Naive thymus-derived CD8-positive, alpha-beta T cell (primary cell): ENCODE measurements around the gene TEX35. TPM values are rescaled to one million over a fixed set of nuclear protein-coding genes. Genes with fewer than 3 reads are reported as not detected.
"Not testable (repeated sequence)": the region's sequence is repeated elsewhere in the genome, so short reads cannot be mapped to it uniquely, and the experiment has no call there.

Experiments used
- ATAC-seq, 2 donors: fragments of 150-1000 bp; cut with Tn5 transposase in 1 of 2; sonication (Bioruptor Pico), chemical (Tn5 transposase) in 1 of 2; 1 replicate in 1 of 2; 2 replicates in 1 of 2; pipeline ENCODE4 v1.10.0; 2021; ENCODE audit warnings: mild to moderate bottlenecking in 2 of 2, moderate library complexity in 2 of 2
- POLR2A ChIA-PET: fragments of 350-600 bp; sonication (Branson Sonifier 250); formaldehyde crosslinking; loops from one replicate; lab custom pipeline; 2021; ENCODE audit warnings: antibody characterized with exemption; lab: Charles Lee
- DNase-seq, 10 donors: peaks; one replicate each; pipeline versions ENCODE4 v3.0.0 to v3.0.0-alpha.2; 2020 to 2022
- H3K27ac Mint-ChIP-seq, 10 donors: one replicate each; pipeline ENCODE4 v1.8.0; 2020 to 2022; ENCODE audit warnings: mild to moderate bottlenecking in 10 of 10, mixed read lengths in 10 of 10, moderate library complexity in 4 of 10, inconsistent platforms in 1 of 10
- H3K27me3 Mint-ChIP-seq, 5 donors: one replicate each; pipeline ENCODE4 v1.8.0; 2021 to 2022; ENCODE audit warnings: mixed read lengths in 5 of 5
- H3K36me3 Mint-ChIP-seq, 3 donors: one replicate each; pipeline ENCODE4 v1.8.0; 2020 to 2022; ENCODE audit warnings: mixed read lengths in 3 of 3, mild to moderate bottlenecking in 2 of 3, inconsistent platforms in 1 of 3
- H3K4me1 Mint-ChIP-seq, 4 donors: one replicate each; pipeline ENCODE4 v1.8.0; 2021 to 2022; ENCODE audit warnings: mixed read lengths in 4 of 4
- H3K4me3 Mint-ChIP-seq, 10 donors: one replicate each; pipeline ENCODE4 v1.8.0; 2020 to 2022; ENCODE audit warnings: mild to moderate bottlenecking in 10 of 10, mixed read lengths in 10 of 10, moderate library complexity in 6 of 10, inconsistent platforms in 1 of 10
- H3K9me3 Mint-ChIP-seq, 9 donors: one replicate each; pipeline ENCODE4 v1.8.0; 2020 to 2022; ENCODE audit warnings: mixed read lengths in 9 of 9, mild to moderate bottlenecking in 3 of 9, inconsistent platforms in 1 of 9, moderate library complexity in 1 of 9
- polyA plus RNA-seq, 3 donors: library from polyadenylated mRNA; unstranded; fragments of 300-500 nt; fragmentation: Illumina TruSeq; gene quantifications; one replicate each; pipeline ENCODE4 v1.2.3, GENCODE V29; 2021
- total RNA-seq, 8 experiments: library from RNA in 2 of 8; stranded (reverse) in 2 of 8; gene quantifications; one replicate each; pipeline ENCODE4 v1.2.3 and lab custom pipeline; 2021 to 2026

The TEX35 gene
- total and polyA plus RNA-seq, 5 experiments from 2014 or later, result not detected

DNA sequence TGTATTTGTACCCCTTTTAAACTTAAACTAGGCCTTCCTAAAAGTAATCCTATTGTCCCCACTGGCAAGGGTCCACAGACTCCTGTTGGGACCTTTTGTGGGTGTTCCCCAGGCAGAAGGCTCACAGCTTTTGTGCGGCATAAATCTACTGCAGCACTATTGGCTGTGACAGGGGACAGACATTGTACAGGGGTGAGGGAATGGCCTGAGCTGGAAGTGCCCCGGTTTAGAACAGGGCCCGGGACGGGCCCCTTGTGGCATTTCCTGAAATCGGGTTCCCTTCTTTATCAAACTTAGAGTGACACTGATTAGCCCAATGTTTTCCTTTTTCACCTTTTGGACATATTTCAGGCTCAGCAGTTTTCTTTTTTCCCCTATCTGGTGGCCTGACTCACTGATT lies 45.9 kb downstream of the TEX35 start:
- H3K4me3 Mint-ChIP-seq, ATAC-seq, POLR2A ChIA-PET, H3K27me3 Mint-ChIP-seq, DNase-seq, H3K27ac Mint-ChIP-seq, H3K4me1 Mint-ChIP-seq: not testable (repeated sequence)
- H3K36me3 Mint-ChIP-seq, result peaks cover 0 to 17% (median 2%) of the 10 kb centered on the region in 3 donors
- peaks cover 0 to 22% (median 8%) of the 10 kb centered on the region in 9 donors for H3K9me3 Mint-ChIP-seq

DNA sequence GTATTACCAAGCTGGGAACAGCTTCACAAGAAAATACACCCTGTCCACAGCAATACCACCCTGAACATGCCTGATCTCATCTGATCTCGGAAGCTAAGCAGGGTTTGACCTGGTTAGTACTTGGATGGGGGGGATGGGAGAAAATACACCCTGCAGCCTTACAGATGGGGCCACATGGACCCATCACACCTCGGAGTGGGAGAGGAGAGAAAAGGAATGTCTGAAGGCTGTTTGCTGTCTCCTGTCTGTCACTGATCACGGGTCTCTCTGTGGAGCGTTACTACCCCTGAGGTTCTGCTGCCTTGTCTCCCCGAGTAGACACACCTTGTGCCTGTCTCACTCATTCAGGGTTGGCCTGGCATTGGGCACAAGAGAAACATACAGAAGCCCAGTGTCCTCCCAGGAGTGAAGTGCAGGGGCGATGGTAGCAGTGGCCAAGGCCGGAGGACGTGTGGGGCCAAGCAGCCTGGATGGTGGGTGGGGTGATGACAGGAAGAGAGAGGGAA lies 48.0 kb downstream of the TEX35 start:
- H3K9me3 Mint-ChIP-seq, result peaks cover 0 to 9% (median 0%) of the 10 kb centered on the region in 9 donors
- H3K4me3 Mint-ChIP-seq, result no peak overlapping the region
- no peaks in the 10 kb centered on the region for H3K36me3 Mint-ChIP-seq
- ATAC-seq, result no peak
- POLR2A ChIA-PET, result no interaction called here
- no peak for DNase-seq
- H3K27me3 Mint-ChIP-seq, result no peaks in the 10 kb centered on the region
- peaks cover 0 to 24% (median 0%) of the 10 kb centered on the region in 4 donors for H3K4me1 Mint-ChIP-seq
- H3K27ac Mint-ChIP-seq, result no peak overlapping the region

DNA sequence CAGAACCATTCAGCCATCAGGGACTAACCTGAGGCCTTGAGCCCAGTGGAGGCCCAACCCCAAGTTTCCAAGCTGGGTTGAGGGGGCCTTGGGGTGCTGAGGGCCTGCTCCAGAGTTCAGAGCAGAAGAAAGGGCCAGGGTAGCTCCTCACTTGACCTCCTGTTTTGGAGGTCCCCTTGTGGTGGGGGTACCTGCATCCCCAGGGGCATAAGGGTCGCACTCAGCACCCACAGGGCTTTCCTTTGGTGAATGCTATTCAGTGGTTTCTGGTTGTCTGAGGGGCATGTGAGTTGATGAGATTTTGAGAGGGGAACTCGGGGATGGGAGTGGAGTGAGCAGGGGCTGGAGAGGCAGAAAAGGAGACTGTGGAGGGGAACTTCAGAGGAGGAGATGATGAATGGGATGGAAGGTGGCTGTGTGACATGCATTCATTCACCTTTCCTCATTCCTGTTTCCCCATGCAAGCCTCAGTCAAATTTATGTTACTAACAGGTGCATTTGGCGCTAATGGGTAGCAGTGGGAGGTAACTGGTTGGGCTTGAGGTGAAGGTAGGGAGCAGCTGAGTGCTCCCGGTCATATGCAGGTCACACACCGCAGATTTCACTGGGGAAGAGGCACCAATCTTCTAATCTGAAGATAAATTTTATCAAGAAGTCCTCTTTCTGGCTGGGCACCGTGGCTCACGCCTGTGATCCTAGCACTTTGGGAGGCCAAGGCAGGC lies 50.4 kb downstream of the TEX35 start:
- POLR2A ChIA-PET, result no interaction called here
- no peaks in the 10 kb centered on the region for H3K27me3 Mint-ChIP-seq
- H3K36me3 Mint-ChIP-seq, result peaks cover 0 to 4% (median 2%) of the 10 kb centered on the region in 3 donors
- no peak overlapping the region for H3K27ac Mint-ChIP-seq
- H3K4me3 Mint-ChIP-seq, result no peak overlapping the region
- ATAC-seq (no peak), DNase-seq (no peak)
- H3K9me3 Mint-ChIP-seq, result peaks cover 0 to 9% (median 3%) of the 10 kb centered on the region in 9 donors
- H3K4me1 Mint-ChIP-seq, result peaks cover 0 to 29% (median 0%) of the 10 kb centered on the region in 4 donors

DNA sequence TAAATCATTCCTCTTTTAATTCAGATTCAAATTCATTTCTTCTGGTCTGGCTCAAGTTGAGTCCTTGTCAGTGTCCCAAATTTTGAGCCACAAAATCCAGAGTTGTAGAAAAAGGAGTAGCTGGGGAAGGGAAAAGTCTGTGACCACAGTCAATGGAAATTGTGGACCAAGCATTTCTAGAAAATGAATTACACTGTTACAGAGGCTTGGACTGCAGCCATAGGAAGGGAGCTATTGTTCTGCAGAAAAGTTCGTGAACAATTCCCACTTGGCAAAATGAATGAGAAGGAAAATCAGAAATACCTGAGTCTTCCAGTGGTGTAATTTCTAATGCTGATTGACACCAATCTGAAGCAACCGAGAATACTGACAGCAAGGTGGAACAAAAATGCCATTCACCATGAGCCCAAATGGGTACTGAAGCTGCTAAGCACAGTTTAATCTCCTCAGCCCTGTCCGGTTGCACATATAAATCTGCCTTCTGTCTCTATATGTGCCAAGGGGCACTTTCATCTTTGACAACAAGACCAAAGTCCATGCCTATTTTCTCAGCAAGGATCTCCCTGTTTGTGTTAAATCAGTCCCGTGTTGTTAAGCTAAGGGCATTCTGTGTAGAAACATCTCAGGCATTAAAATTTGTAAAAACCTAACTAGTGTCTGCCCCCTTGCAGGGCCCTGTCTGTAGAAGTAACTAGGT lies 51.3 kb downstream of the TEX35 start:
- POLR2A ChIA-PET, result interaction anchor here (0.7 kb wide), 1 partner anchor 89 kb away, joined by 4 read pairs; no protein-coding TSS in a partner anchor
- Mint-ChIP-seq H3K4me1 (peaks cover 0 to 30% (median 0%) of the 10 kb centered on the region in 4 donors), H3K9me3 (peaks cover 0 to 8% (median 3%) of the 10 kb centered on the region in 9 donors), H3K36me3 (peaks cover 0 to 4% (median 3%) of the 10 kb centered on the region in 3 donors), H3K27ac (no peak overlapping the region), H3K4me3 (no peak overlapping the region), H3K27me3 (no peaks in the 10 kb centered on the region)
- no peak for DNase-seq
- ATAC-seq, result no peak

DNA sequence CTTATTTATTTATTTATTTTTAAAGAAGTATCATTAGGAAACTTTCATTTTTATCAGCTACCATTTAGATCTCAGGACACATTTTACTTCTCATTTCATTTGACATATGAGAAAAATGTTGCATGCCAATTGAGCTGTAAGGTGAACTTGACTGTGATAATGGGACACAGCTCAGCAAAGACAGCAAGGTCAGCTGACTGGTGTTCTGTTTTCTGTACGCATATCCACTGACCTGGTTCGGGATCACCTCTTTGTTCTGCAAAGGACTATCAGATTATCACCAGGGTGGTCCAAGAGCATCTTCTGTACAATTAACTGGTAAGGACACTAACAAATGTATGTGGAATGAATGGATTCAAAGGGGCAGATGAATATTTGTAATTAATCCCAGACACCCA lies 51.9 kb downstream of the TEX35 start:
- H3K27ac Mint-ChIP-seq, result no peak overlapping the region
- POLR2A ChIA-PET, result no interaction called here
- ATAC-seq (no peak), DNase-seq (no peak)
- H3K4me1 Mint-ChIP-seq, result peaks cover 0 to 30% (median 0%) of the 10 kb centered on the region in 4 donors
- H3K4me3 Mint-ChIP-seq, result no peak overlapping the region
- H3K36me3 Mint-ChIP-seq, result peaks cover 0 to 4% (median 3%) of the 10 kb centered on the region in 3 donors
- H3K9me3 Mint-ChIP-seq, result peaks cover 0 to 4% (median 2%) of the 10 kb centered on the region in 9 donors
- H3K27me3 Mint-ChIP-seq, result no peaks in the 10 kb centered on the region

DNA sequence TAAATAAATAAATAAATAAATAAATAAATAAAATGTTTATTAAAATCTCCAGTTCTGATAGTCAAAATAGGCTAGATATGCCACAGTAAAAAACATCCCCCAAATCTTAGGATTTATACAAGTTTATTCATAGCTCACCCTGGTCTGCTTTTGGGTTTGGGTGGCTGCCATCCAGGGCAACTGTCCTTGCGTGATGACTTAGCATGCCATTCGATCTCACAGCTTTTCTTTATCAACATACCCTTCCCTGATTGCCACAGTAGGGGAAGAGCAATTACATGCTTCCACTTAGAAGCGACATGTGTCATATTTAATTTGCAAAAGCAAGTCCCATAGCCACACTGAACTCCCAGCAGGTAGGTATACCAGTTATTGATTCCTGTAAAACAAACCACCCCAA lies 52.7 kb downstream of the TEX35 start:
- peak overlapping the region in 1 of 10 donors; percentile 4 for H3K27ac Mint-ChIP-seq
- no peak overlapping the region for H3K4me3 Mint-ChIP-seq
- POLR2A ChIA-PET, result no interaction called here
- DNase-seq, result no peak
- peaks cover 0 to 30% (median 0%) of the 10 kb centered on the region in 4 donors for H3K4me1 Mint-ChIP-seq
- peaks cover 0 to 4% (median 3%) of the 10 kb centered on the region in 3 donors for H3K36me3 Mint-ChIP-seq
- H3K9me3 Mint-ChIP-seq, result peaks cover 0 to 4% (median 0%) of the 10 kb centered on the region in 9 donors
- no peak for ATAC-seq
- no peaks in the 10 kb centered on the region for H3K27me3 Mint-ChIP-seq

DNA sequence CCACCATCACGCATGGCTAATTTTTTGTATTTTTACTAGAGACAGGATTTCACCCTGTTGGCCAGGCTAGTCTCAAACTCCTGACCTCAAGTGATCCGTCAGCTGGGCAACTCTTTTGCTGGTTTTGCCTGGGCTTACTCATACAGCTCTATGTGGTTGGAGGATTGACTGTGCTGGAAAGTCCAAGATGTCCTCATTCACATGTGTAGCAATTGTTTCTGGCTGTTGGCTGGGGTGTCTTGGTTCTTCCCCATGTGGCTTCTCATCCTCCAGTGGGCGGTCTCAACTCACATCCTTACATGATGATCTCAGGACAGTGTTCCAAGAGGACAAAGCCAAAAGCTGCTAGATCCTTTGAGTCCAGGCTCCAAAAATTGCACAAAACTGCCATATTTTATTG lies 53.3 kb downstream of the TEX35 start:
- peaks cover 0 to 4% (median 0%) of the 10 kb centered on the region in 9 donors for H3K9me3 Mint-ChIP-seq
- peaks cover 0 to 4% (median 3%) of the 10 kb centered on the region in 3 donors for H3K36me3 Mint-ChIP-seq
- H3K27ac Mint-ChIP-seq, result no peak overlapping the region
- no peak overlapping the region for H3K4me3 Mint-ChIP-seq
- POLR2A ChIA-PET, result no interaction called here
- ATAC-seq, result no peak
- H3K4me1 Mint-ChIP-seq, result peaks cover 0 to 30% (median 0%) of the 10 kb centered on the region in 4 donors
- H3K27me3 Mint-ChIP-seq, result no peaks in the 10 kb centered on the region
- no peak for DNase-seq

DNA sequence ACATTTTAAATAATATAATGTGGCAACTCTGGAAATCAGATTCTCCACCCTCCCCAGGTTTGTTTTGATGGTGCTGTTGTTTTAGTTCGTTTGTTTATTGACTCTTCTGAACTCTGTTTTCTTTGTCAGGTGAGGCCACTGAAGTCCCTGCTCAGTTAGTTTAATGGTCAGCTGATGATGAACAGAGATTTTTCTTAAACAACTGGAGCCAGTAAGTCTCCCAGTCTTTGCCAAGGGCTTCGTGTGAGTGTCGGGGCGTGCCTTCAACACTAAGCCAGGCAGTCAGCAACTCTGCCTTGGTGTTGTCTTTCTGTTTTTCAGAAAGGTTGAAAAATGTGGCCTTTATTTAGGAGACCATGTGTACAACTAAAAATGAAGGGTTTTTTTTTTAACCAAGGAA lies 58.9 kb downstream of the TEX35 start:
- POLR2A ChIA-PET, result no interaction called here
- ATAC-seq (no peak), DNase-seq (no peak)
- no peak overlapping the region for H3K4me3 Mint-ChIP-seq
- peaks cover 0 to 3% (median 2%) of the 10 kb centered on the region in 3 donors for H3K36me3 Mint-ChIP-seq
- peaks cover 0 to 23% (median 0%) of the 10 kb centered on the region in 4 donors for H3K4me1 Mint-ChIP-seq
- H3K27me3 Mint-ChIP-seq, result peaks cover 2 to 8% (median 6%) of the 10 kb centered on the region in 5 donors
- H3K9me3 Mint-ChIP-seq, result peaks cover 0 to 4% (median 0%) of the 10 kb centered on the region in 9 donors
- no peak overlapping the region for H3K27ac Mint-ChIP-seq

Other genes with a start within 250 kb of the TEX35 start
- gene CLEC20A, start 16.1 kb upstream of the TEX35 start, total RNA-seq, result under 1 TPM in 1 of 2 experiments, not detected in 1; 0.47 TPM
- not detected for gene CLEC20A, start 16.1 kb upstream of the TEX35 start, polyA plus RNA-seq
- gene RALGPS2, start 212.1 kb downstream of the TEX35 start, total RNA-seq, result 10 to 100 TPM; 23.8 to 31.1 TPM
- gene RALGPS2, start 212.1 kb downstream of the TEX35 start, polyA plus RNA-seq, result 10 to 100 TPM in 1 of 3 donors, 1 to 10 TPM in 2; 3.1 to 14.6 (median 7.3) TPM